ENCODE measurements around the gene NAA80. TPM values are rescaled to one million over a fixed set of nuclear protein-coding genes. Genes with fewer than 3 reads are reported as not detected.

Gene NAA80
- total and polyA plus RNA-seq, 2 of the 8 experiments (the other 6 are each of a cell fraction or from before 2014, with no cell fraction given): 11.3 to 16.7 TPM

- Histone ChIP-seq H3K27ac (ENCODE audit: low read depth, low read length) (no peak overlapping the region), H2AK5ac (ENCODE audit: low read depth, low read length) (no peak overlapping the region), H3K4me1 (replicated peaks in 1 of 4; ENCODE audit: control insufficient read depth in 3 of 4, insufficient read depth in 4 of 4, low read length in 3 of 4) (peaks cover 0 to 51% (median 38%) of the 10 kb centered on the region in 4 experiments; a peak in 6 of 7 replicates), H2BK120ac (replicated peaks; ENCODE audit: low read depth, low read length) (no peak overlapping the region), H2BK5ac (ENCODE audit: low read depth, low read length) (peak overlapping the region; percentile 86; the same call in 1 of the 2 replicates), H3K23me2 (ENCODE audit: low read depth, low read length) (peaks cover 4% of the 10 kb centered on the region; the same call in 1 of the 2 replicates), H3K27me3 (replicated peaks in 1 of 4; ENCODE audit: control insufficient read depth in 3 of 4, extremely low read depth in 1 of 4, insufficient read depth in 3 of 4, low read length in 3 of 4) (no peaks in the 10 kb centered on the region; a peak in 3 of 7 replicates), H4K5ac (ENCODE audit: insufficient read length, low read depth, low read length) (no peak overlapping the region), H3K79me1 (ENCODE audit: low read depth, low read length) (no peaks in the 10 kb centered on the region), H3K4me3 (ENCODE audit: extremely low read depth in 1 of 4, insufficient read depth in 2 of 4, low read depth in 3 of 4, low read length in 4 of 4) (no peak overlapping the region), H3K56ac (replicated peaks; ENCODE audit: insufficient read length, low read depth, low read length) (no peak overlapping the region), H3K14ac (ENCODE audit: insufficient read length) (no peak overlapping the region), H3K4me2 (ENCODE audit: insufficient read depth in 1 of 2, low read depth in 2 of 2, low read length in 2 of 2) (no peak overlapping the region), H3K9ac (replicated peaks in 1 of 4; ENCODE audit: extremely low read depth in 1 of 4, low read depth in 3 of 4, low read length in 3 of 4) (no peak overlapping the region), H3K23ac (ENCODE audit: insufficient read length) (no peak overlapping the region), H2BK12ac (ENCODE audit: low read depth, low read length) (peak overlapping the region; percentile 91; the same call in 1 of the 2 replicates), H2AFZ (ENCODE audit: low read length) (no peak overlapping the region), H3K9me3 (ENCODE audit: insufficient read depth in 2 of 2, low read depth in 1 of 2, low read length in 1 of 2) (no peaks in the 10 kb centered on the region), H3K18ac (ENCODE audit: extremely low read depth, low read length) (peak overlapping the region; percentile 48; the same call in 1 of the 2 replicates), H2BK20ac (ENCODE audit: low read length) (peak overlapping the region; percentile 95), H3K36me3 (ENCODE audit: control insufficient read depth in 2 of 4, insufficient read depth in 4 of 4, low read length in 3 of 4) (no peaks in the 10 kb centered on the region), H4K91ac (replicated peaks; ENCODE audit: insufficient read length, low read length) (peak overlapping the region; percentile 95), H3K79me2 (ENCODE audit: control insufficient read depth in 1 of 2, insufficient read depth in 2 of 2, low read length in 2 of 2) (no peaks in the 10 kb centered on the region), H4K20me1 (replicated peaks in 1 of 2; ENCODE audit: control insufficient read depth in 1 of 2, insufficient read depth in 2 of 2, low read length in 2 of 2) (peaks cover 0 to 1% of the 10 kb centered on the region in 2 experiments), H3K4ac (replicated peaks; ENCODE audit: insufficient read length, low read depth, low read length) (peak overlapping the region; percentile 86), H2BK15ac (ENCODE audit: low read length) (peak overlapping the region; percentile 95; the same call in 1 of the 2 replicates), H4K8ac (ENCODE audit: extremely low read depth, insufficient read depth, low read length) (no peak overlapping the region)
- no peak for TF ChIP-seq GTF2F1 (IDR thresholded peaks at IDR 0.05; ENCODE audit: borderline replicate concordance, low read depth, low read length)
- no peak for TF ChIP-seq JUND (IDR thresholded peaks at IDR 0.05; ENCODE audit: low read length)
- no peak for TF ChIP-seq EP300 (IDR thresholded peaks at IDR 0.05; ENCODE audit: borderline replicate concordance in 1 of 2, low read depth in 2 of 2, low read length in 2 of 2)
- no peak for TF ChIP-seq NANOG (IDR thresholded peaks at IDR 0.05; ENCODE audit: insufficient read depth, low read depth, low read length, poor library complexity, severe bottlenecking)
- no peak for TF ChIP-seq SP1 (IDR thresholded peaks at IDR 0.05; ENCODE audit: low read depth, low read length)
- no peak for TF ChIP-seq POU5F1 (IDR thresholded peaks at IDR 0.05; ENCODE audit: low read depth, low read length)
- TF ChIP-seq MAX (IDR thresholded peaks at IDR 0.05): no peak
- ChIA-PET POLR2A (ENCODE audit: partially characterized antibody) (interaction anchor here (0.6 to 3.5 kb wide), 5 partner anchors 12 to 71 kb away, joined by 3 to 19 read pairs (median 4); partner anchors contain the start of genes GNAI2 and LSMEM2), CTCF (ENCODE audit: partially characterized antibody) (interaction anchor here (0.9 to 53.5 kb wide), 8 partner anchors 8 to 97 kb away, joined by 3 to 2149 read pairs (median 76); partner anchors contain the start of genes GNAI2, GNAT1, HYAL2 and LSMEM2)
- DNase-seq (ENCODE audit: low read depth in 1 of 2, low spot score in 2 of 2) (no peak), FAIRE-seq (no peak)
- WGBS, 2 experiments (ENCODE audit: extremely low coverage in 1 of 2, insufficient coverage in 1 of 2, insufficient read length in 1 of 2, insufficient replicate concordance in 2 of 2, low coverage in 1 of 2, low lambda C conversion rate in 2 of 2, missing lambda C conversion rate in 1 of 2): 82% methylated on average over 6 of the region's 6 CpGs; no CpG with 5 or more reads in 1 of the 2 experiments
These were observed 33.2 kb downstream of the NAA80 start for GRCh38 chr3:50266017-50266416.

Data from H1 (cell line).